HL-60 (cell line): ENCODE results near the gene ITIH1.
A peak's percentile ranks its signal among the peaks of the same experiment; 100 is the strongest.

ENCODE experiments used
- DNase-seq, 2 experiments: peaks; one replicate each; pipeline ENCODE4 v3.0.0-alpha.2; 2010 to 2020; ENCODE audit warnings: low read depth in 1 of 2, low spot score in 1 of 2
- H3K27ac ChIP-seq: fragments of 250-450 bp; sonication (Bioruptor Pico); replicated peaks from 2 replicates; pipeline ENCODE4 v1.5.1; 2020; ENCODE audit warnings: mild to moderate bottlenecking, moderate library complexity
- H3K27me3 ChIP-seq: fragments of 250-450 bp; sonication (Bioruptor Pico); 2 replicates; pipeline ENCODE4 v1.5.1; 2021; ENCODE audit warnings: mild to moderate bottlenecking, moderate library complexity; ENCODE audit not compliant: insufficient read depth, poor library complexity, severe bottlenecking
- H3K4me3 ChIP-seq: replicated peaks from 2 replicates; pipeline ENCODE4 v1.5.1; 2011; ENCODE audit warnings: mild to moderate bottlenecking, control low read depth, low read length; ENCODE audit not compliant: insufficient read depth
- GABPA ChIP-seq: IDR thresholded peaks from 2 replicates; pipeline ENCODE4 v1.6.1; 2012; ENCODE audit warnings: low read depth
- POLR2AphosphoS5 ChIP-seq: IDR thresholded peaks from 2 replicates; pipeline ENCODE4 v1.6.1; 2012; ENCODE audit warnings: low read depth
- SPI1 ChIP-seq: IDR thresholded peaks from 2 replicates; pipeline ENCODE4 v1.6.1; 2012; ENCODE audit warnings: low read depth, mild to moderate bottlenecking, borderline replicate concordance
- TF ChIP-seq, protein P1 (sequence below): IDR thresholded peaks from 2 replicates; pipeline ENCODE4 v1.6.1; 2012; ENCODE audit warnings: low read depth; ENCODE audit not compliant: insufficient replicate concordance
- TF ChIP-seq, protein P2 (sequence below): IDR thresholded peaks from one replicate; pipeline ENCODE4 v1.5.1; 2011; ENCODE audit warnings: low read length, control low read depth, inconsistent platforms; ENCODE audit not compliant: insufficient read depth

Gene ITIH1

GRCh38 chr3:52819936-52820335 lies 42.5 kb downstream of the ITIH1 start:
- Histone ChIP-seq H3K4me3 (no peak overlapping the region), H3K27ac (no peak overlapping the region), H3K27me3 (no peaks in the 10 kb centered on the region)
- TF ChIP-seq GABPA = no peak
- no peak for DNase-seq

DNA sequence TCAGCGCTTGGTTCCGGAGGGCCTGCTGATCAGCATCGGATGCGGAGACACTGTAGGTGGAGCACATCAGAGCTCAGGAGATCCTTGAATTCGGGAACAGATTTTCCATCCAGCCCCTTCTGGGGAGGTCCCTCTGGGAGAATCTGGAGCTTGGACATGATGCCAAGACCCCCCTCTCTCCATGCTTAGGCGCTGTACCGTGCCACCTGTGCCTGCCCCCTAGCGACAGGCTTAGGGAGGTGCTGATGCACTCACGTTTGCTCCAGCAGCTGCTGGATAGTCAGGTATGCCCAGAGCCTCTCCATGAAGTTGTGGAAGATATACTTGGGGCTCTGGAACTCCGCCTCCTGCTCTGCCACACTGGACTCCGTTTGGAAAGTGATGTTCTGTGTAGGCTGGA lies 43.3 kb downstream of the ITIH1 start:
- TF ChIP-seq, protein P1, sequence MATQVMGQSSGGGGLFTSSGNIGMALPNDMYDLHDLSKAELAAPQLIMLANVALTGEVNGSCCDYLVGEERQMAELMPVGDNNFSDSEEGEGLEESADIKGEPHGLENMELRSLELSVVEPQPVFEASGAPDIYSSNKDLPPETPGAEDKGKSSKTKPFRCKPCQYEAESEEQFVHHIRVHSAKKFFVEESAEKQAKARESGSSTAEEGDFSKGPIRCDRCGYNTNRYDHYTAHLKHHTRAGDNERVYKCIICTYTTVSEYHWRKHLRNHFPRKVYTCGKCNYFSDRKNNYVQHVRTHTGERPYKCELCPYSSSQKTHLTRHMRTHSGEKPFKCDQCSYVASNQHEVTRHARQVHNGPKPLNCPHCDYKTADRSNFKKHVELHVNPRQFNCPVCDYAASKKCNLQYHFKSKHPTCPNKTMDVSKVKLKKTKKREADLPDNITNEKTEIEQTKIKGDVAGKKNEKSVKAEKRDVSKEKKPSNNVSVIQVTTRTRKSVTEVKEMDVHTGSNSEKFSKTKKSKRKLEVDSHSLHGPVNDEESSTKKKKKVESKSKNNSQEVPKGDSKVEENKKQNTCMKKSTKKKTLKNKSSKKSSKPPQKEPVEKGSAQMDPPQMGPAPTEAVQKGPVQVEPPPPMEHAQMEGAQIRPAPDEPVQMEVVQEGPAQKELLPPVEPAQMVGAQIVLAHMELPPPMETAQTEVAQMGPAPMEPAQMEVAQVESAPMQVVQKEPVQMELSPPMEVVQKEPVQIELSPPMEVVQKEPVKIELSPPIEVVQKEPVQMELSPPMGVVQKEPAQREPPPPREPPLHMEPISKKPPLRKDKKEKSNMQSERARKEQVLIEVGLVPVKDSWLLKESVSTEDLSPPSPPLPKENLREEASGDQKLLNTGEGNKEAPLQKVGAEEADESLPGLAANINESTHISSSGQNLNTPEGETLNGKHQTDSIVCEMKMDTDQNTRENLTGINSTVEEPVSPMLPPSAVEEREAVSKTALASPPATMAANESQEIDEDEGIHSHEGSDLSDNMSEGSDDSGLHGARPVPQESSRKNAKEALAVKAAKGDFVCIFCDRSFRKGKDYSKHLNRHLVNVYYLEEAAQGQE = no peak
- TF ChIP-seq, protein P2, sequence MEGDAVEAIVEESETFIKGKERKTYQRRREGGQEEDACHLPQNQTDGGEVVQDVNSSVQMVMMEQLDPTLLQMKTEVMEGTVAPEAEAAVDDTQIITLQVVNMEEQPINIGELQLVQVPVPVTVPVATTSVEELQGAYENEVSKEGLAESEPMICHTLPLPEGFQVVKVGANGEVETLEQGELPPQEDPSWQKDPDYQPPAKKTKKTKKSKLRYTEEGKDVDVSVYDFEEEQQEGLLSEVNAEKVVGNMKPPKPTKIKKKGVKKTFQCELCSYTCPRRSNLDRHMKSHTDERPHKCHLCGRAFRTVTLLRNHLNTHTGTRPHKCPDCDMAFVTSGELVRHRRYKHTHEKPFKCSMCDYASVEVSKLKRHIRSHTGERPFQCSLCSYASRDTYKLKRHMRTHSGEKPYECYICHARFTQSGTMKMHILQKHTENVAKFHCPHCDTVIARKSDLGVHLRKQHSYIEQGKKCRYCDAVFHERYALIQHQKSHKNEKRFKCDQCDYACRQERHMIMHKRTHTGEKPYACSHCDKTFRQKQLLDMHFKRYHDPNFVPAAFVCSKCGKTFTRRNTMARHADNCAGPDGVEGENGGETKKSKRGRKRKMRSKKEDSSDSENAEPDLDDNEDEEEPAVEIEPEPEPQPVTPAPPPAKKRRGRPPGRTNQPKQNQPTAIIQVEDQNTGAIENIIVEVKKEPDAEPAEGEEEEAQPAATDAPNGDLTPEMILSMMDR = peak; percentile 58
- no peak overlapping the region for H3K4me3 ChIP-seq
- no peak overlapping the region for H3K27ac ChIP-seq
- peak in 1 of 2 experiments; percentile 32 for DNase-seq
- no peaks in the 10 kb centered on the region for H3K27me3 ChIP-seq

DNA sequence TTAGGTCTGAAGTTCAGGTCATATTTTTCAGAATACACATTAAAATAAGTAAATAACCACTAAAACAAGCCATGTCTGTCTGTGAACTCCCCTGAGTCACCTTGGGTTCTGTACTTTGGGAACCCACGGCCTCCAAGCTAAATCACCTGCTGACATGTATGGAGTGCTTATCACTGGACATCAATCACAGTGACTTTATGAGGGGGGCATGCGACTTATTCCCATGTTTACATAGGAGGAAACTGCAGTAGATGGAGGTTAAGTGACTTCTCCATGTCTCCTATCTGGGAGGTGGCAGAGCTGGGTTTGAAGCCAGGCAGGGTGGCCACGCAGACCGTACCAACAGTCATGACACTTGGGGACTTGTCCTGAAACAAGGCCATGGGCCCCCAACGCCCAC lies 45.0 kb downstream of the ITIH1 start:
- DNase-seq = no peak
- TF ChIP-seq GABPA = no peak
- TF ChIP-seq POLR2AphosphoS5 = no peak
- TF ChIP-seq, protein P2 = no peak
- TF ChIP-seq, protein P1 = no peak
- no peak for TF ChIP-seq SPI1
- Histone ChIP-seq H3K27me3 (no peaks in the 10 kb centered on the region), H3K4me3 (no peak overlapping the region), H3K27ac (no peak overlapping the region)

DNA sequence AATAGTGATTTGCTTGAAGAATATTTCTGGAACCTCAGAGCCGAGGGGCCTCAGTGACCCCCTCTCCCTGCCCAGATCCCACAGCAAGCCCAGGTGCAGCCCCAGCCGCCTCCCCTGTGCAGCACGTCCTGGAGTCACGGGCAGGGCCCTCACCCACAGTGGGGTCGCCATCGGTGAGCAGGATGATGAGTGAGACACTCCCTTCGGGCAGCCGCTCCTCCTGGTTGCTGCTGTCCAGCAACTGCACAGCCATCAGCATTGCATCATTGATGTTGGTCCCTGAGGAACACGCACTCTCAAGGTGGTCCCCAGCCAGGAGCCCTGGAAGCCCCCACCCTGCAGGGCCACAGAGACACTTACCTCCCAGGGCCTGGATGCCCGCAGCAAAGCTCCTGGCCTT lies 46.6 kb downstream of the ITIH1 start:
- no peak overlapping the region for H3K27ac ChIP-seq
- no peak overlapping the region for H3K4me3 ChIP-seq
- no peak for DNase-seq
- TF ChIP-seq, protein P1 = no peak
- TF ChIP-seq POLR2AphosphoS5 (no peak), GABPA (no peak), SPI1 (no peak)
- TF ChIP-seq, protein P2 = no peak
- no peaks in the 10 kb centered on the region for H3K27me3 ChIP-seq
